Hepatocyte (in vitro differentiated cells): ENCODE data around the gene CAPN7.

ENCODE experiments used
- CTCF ChIP-seq: fragments of 200-600 bp; sonication (generic); IDR thresholded peaks from 2 replicates; pipeline ENCODE4 v1.5.1; 2016; ENCODE audit warnings: antibody characterized with exemption, mild to moderate bottlenecking; ENCODE audit not compliant: poor library complexity
- EZH2 ChIP-seq: fragments of 200-600 bp; sonication (generic); IDR thresholded peaks from 2 replicates; pipeline ENCODE4 v1.6.1; 2016; ENCODE audit warnings: antibody characterized with exemption, mild to moderate bottlenecking, borderline replicate concordance

- TF ChIP-seq CTCF (no peak), EZH2 (no peak)
These were observed 60.7 kb downstream of the CAPN7 start for GRCh38 chr3:15266510-15267376.
